ENCODE results near the gene UBE2N. TPM values are rescaled to one million over a fixed set of nuclear protein-coding genes. Genes with fewer than 3 reads are reported as not detected.

UBE2N gene
- total and polyA plus RNA-seq, 2 of the 8 experiments (the other 6 are each of a cell fraction or from before 2014, with no cell fraction given) = 108 to 225 TPM

DNA sequence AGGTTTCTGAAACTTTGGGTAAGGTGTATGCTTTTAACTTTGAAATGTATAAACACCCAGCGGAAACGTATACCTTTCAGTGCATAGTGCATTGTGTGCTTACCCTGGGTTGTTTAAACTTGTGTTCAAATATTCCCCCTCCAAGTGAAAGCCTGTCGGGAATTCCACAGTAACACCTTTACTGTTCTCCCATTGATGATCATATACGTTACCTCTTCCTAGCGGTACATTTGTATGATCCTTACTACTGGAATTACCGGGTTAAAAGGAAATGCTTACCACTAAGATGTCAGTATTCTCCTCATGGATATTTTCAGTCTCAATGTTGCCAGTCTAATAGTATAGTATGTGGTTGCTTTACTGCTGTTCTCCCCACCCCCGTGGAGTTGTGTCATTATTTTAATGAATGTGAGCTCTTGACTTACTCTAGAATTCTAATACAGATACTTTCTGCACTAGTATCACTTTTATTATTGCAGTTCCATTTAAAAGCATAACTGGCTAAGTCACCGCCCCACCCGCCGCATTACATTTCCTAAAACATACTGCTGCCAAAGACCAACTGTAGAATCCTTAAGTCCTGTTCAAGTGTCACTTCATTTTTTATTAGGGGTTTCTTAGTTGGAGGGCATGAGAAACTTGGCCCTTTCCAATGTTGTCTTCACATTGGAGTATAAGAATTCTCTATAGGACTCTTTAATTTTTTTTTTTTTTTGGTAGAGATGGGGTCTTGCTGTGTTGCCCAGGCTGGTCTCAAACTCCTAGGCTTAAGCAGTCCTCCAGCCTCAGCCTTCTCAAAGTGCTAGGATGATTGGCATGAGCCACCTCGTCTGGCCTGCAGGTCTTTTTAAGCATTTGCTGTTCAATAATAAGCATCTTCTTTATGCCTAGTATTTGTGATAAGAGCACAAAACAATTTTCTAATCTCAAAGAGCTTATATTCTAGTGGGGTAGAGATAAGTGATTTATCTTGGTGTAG lies 39.1 kb downstream of the UBE2N start:
- Histone ChIP-seq H3K4ac (replicated peaks; ENCODE audit: insufficient read length, low read depth, low read length) (no peak overlapping the region), H3K4me3 (ENCODE audit: extremely low read depth in 1 of 4, insufficient read depth in 2 of 4, low read depth in 3 of 4, low read length in 4 of 4) (no peak overlapping the region), H2AFZ (ENCODE audit: low read length) (no peak overlapping the region), H2BK120ac (replicated peaks; ENCODE audit: low read depth, low read length) (no peak overlapping the region), H3K56ac (replicated peaks; ENCODE audit: insufficient read length, low read depth, low read length) (no peak overlapping the region), H3K27ac (ENCODE audit: low read depth, low read length) (no peak overlapping the region), H2BK12ac (ENCODE audit: low read depth, low read length) (no peak overlapping the region), H3K9me3 (ENCODE audit: insufficient read depth in 2 of 2, low read depth in 1 of 2, low read length in 1 of 2) (no peaks in the 10 kb centered on the region), H3K27me3 (replicated peaks in 1 of 4; ENCODE audit: control insufficient read depth in 3 of 4, extremely low read depth in 1 of 4, insufficient read depth in 3 of 4, low read length in 3 of 4) (no peaks in the 10 kb centered on the region), H4K5ac (ENCODE audit: insufficient read length, low read depth, low read length) (no peak overlapping the region), H3K23ac (ENCODE audit: insufficient read length) (no peak overlapping the region), H2BK5ac (ENCODE audit: low read depth, low read length) (no peak overlapping the region), H3K79me2 (ENCODE audit: control insufficient read depth in 1 of 2, insufficient read depth in 2 of 2, low read length in 2 of 2) (no peaks in the 10 kb centered on the region), H3K36me3 (ENCODE audit: control insufficient read depth in 2 of 4, insufficient read depth in 4 of 4, low read length in 3 of 4) (peaks cover 0 to 17% (median 8%) of the 10 kb centered on the region in 4 experiments; a peak in 2 of 8 replicates), H3K23me2 (ENCODE audit: low read depth, low read length) (no peaks in the 10 kb centered on the region), H3K4me2 (ENCODE audit: insufficient read depth in 1 of 2, low read depth in 2 of 2, low read length in 2 of 2) (no peak overlapping the region), H2BK15ac (ENCODE audit: low read length) (no peak overlapping the region), H3K9ac (replicated peaks in 1 of 4; ENCODE audit: extremely low read depth in 1 of 4, low read depth in 3 of 4, low read length in 3 of 4) (no peak overlapping the region), H3K79me1 (ENCODE audit: low read depth, low read length) (no peaks in the 10 kb centered on the region; the same call in 1 of the 2 replicates), H4K20me1 (replicated peaks in 1 of 2; ENCODE audit: control insufficient read depth in 1 of 2, insufficient read depth in 2 of 2, low read length in 2 of 2) (peaks cover 0 to 1% of the 10 kb centered on the region in 2 experiments), H4K91ac (replicated peaks; ENCODE audit: insufficient read length, low read length) (no peak overlapping the region), H4K8ac (ENCODE audit: extremely low read depth, insufficient read depth, low read length) (no peak overlapping the region), H3K14ac (ENCODE audit: insufficient read length) (no peak overlapping the region), H2BK20ac (ENCODE audit: low read length) (no peak overlapping the region), H3K18ac (ENCODE audit: extremely low read depth, low read length) (no peak overlapping the region), H3K4me1 (replicated peaks in 1 of 4; ENCODE audit: control insufficient read depth in 3 of 4, insufficient read depth in 4 of 4, low read length in 3 of 4) (no peaks in the 10 kb centered on the region), H2AK5ac (ENCODE audit: low read depth, low read length) (no peak overlapping the region)
- CTCF ChIA-PET (ENCODE audit: partially characterized antibody) = interaction anchor here (0.7 to 1.4 kb wide), 4 partner anchors 11 to 17 kb away, joined by 3 to 5 read pairs (median 4); no protein-coding TSS in a partner anchor
- FAIRE-seq (no peak), DNase-seq (ENCODE audit: low read depth in 1 of 2, low spot score in 2 of 2) (no peak)
- POLR2A ChIA-PET (ENCODE audit: partially characterized antibody) = interaction anchor here (2.3 to 4.5 kb wide), 2 partner anchors 11 to 18 kb away, joined by 5 to 23 read pairs; no protein-coding TSS in a partner anchor
- TF ChIP-seq RBBP5 (IDR thresholded peaks at IDR 0.05; ENCODE audit: borderline replicate concordance, low read depth, low read length) = no peak
- no peak for TF ChIP-seq YY1 (IDR thresholded peaks at IDR 0.05; ENCODE audit: low read depth, low read length)
- no peak for TF ChIP-seq CHD2 (IDR thresholded peaks at IDR 0.05; ENCODE audit: low read length)
- TF ChIP-seq POLR2A (IDR thresholded peaks at IDR 0.05; ENCODE audit: control extremely low read depth in 1 of 2, low read depth in 2 of 2, low read length in 2 of 2) = no peak
- TF ChIP-seq NANOG (IDR thresholded peaks at IDR 0.05; ENCODE audit: insufficient read depth, low read depth, low read length, poor library complexity, severe bottlenecking) = no peak
- TF ChIP-seq POU5F1 (IDR thresholded peaks at IDR 0.05; ENCODE audit: low read depth, low read length) = no peak
- no peak for TF ChIP-seq SRF (IDR thresholded peaks at IDR 0.05; ENCODE audit: low read depth, low read length)
- TF ChIP-seq BACH1 (IDR thresholded peaks at IDR 0.05; ENCODE audit: low read length) = no peak
- TF ChIP-seq KDM5A (IDR thresholded peaks at IDR 0.05; ENCODE audit: low read length) = no peak
- WGBS, 2 experiments (ENCODE audit: extremely low coverage in 1 of 2, insufficient coverage in 1 of 2, insufficient read length in 1 of 2, insufficient replicate concordance in 2 of 2, low coverage in 1 of 2, low lambda C conversion rate in 2 of 2, missing lambda C conversion rate in 1 of 2) = 89% methylated on average over 11 of the region's 11 CpGs; no CpG with 5 or more reads in 1 of the 2 experiments
